NCI-H1417 (cell line): ENCODE measurements around the gene GNB1L.
"Not testable (repeated sequence)": the region's sequence is repeated elsewhere in the genome, so short reads cannot be mapped to it uniquely, and the experiment has no call there.

Source experiments
- DNase-seq, 3 experiments: peaks; one replicate each; lab custom pipeline; 2025; lab: John Stamatoyannopoulos, UW

GNB1L gene

GRCh38 chr22:19843857-19844376 is 10.8 kb downstream of the GNB1L start:
- DNase-seq: no peak

GRCh38 chr22:19843107-19843856 is 11.4 kb downstream of the GNB1L start:
- peak in 2 of 3 experiments; percentile 43 to 85 for DNase-seq

- DNase-seq: peak in 1 of 3 experiments; percentile 30
Measured at GRCh38 chr22:19842393-19843106, 12.1 kb downstream of the GNB1L start.

GRCh38 chr22:19841641-19842392 is 12.9 kb downstream of the GNB1L start:
- DNase-seq: no peak

GRCh38 chr22:19840955-19841640 is 13.6 kb downstream of the GNB1L start:
- DNase-seq: no peak

- DNase-seq: no peak
Measured at GRCh38 chr22:19840059-19840458, 14.6 kb downstream of the GNB1L start.

GRCh38 chr22:19837915-19838314 is 16.8 kb downstream of the GNB1L start:
- DNase-seq: peak in 1 of 3 experiments; percentile 3

- DNase-seq: no peak
Measured at GRCh38 chr22:19836512-19836911, 18.2 kb downstream of the GNB1L start.

- DNase-seq: no peak
Measured at GRCh38 chr22:19834599-19834998, 20.1 kb downstream of the GNB1L start.

GRCh38 chr22:19833327-19833726 is 21.3 kb downstream of the GNB1L start:
- not testable (repeated sequence) for DNase-seq

GRCh38 chr22:19832476-19833108 is 22.1 kb downstream of the GNB1L start:
- DNase-seq: no peak

GRCh38 chr22:19831979-19832378 is 22.7 kb downstream of the GNB1L start:
- not testable (repeated sequence) for DNase-seq

- DNase-seq: no peak
Measured at GRCh38 chr22:19831016-19831415, 23.7 kb downstream of the GNB1L start.

- no peak for DNase-seq
Measured at GRCh38 chr22:19828035-19828401, 26.7 kb downstream of the GNB1L start.

- DNase-seq: no peak
Measured at GRCh38 chr22:19827341-19828034, 27.2 kb downstream of the GNB1L start.

GRCh38 chr22:19826619-19826950 is 28.1 kb downstream of the GNB1L start:
- DNase-seq: no peak

- no peak for DNase-seq
Measured at GRCh38 chr22:19825904-19826618, 28.6 kb downstream of the GNB1L start.

- no peak for DNase-seq
Measured at GRCh38 chr22:19824926-19825339, 29.7 kb downstream of the GNB1L start.

- peak in 1 of 3 experiments; percentile 30 for DNase-seq
Measured at GRCh38 chr22:19824212-19824925, 30.3 kb downstream of the GNB1L start.

GRCh38 chr22:19823902-19824211 is 30.8 kb downstream of the GNB1L start:
- DNase-seq: peak in 2 of 3 experiments; percentile 49 to 76
